ENCODE measurements around the gene GNG13.

Gene GNG13

DNA sequence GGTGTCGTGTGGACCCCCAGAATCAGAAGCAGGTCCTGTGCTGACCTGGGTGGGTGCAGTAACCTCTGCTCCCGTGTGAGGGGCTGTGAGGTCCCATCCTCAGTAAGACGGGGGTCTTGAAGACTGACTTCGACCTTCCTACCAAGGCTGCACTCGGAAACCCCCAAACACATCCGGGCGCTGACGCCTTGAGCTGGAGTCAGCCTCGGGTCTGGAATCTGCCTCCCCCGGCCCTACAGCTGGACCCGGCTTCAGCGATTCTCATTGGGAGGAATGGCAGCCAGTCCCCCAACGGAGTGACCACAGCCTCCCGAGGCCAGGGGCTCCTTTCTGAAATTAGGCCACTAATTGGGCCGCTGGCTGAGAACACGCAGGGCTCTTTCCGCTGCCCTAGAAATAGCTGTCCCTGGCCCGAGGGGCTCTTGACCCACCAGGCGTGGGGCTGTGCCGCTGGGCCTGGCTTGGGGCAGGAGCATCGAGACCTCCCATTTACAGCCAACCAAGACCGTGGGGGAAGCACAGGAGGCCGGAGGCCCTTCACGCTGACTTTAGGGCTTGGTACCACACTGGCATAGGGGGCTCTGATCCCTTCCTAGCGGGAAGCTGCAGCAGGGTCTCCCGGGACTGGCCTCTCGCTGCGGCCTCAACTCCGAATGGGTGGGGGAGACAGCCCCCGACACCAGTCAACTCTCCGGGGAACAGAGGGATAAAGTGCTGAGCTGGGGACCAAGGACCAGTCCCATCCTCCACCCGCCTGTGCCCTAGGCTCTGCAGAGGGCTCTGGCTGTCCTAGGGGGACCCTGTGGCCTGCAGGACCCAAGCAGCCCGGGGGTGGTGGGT is 2.6 kb upstream of the GNG13 start:
- no peak overlapping the region for H3K4me3 ChIP-seq (ENCODE audit: low read depth, low read length)
- TF ChIP-seq, protein P1, sequence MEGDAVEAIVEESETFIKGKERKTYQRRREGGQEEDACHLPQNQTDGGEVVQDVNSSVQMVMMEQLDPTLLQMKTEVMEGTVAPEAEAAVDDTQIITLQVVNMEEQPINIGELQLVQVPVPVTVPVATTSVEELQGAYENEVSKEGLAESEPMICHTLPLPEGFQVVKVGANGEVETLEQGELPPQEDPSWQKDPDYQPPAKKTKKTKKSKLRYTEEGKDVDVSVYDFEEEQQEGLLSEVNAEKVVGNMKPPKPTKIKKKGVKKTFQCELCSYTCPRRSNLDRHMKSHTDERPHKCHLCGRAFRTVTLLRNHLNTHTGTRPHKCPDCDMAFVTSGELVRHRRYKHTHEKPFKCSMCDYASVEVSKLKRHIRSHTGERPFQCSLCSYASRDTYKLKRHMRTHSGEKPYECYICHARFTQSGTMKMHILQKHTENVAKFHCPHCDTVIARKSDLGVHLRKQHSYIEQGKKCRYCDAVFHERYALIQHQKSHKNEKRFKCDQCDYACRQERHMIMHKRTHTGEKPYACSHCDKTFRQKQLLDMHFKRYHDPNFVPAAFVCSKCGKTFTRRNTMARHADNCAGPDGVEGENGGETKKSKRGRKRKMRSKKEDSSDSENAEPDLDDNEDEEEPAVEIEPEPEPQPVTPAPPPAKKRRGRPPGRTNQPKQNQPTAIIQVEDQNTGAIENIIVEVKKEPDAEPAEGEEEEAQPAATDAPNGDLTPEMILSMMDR (conservative IDR thresholded peaks at IDR 0.05; ENCODE audit: low read depth, low read length), result no peak
- DNase-seq (ENCODE audit: low read depth), result no peak

DNA sequence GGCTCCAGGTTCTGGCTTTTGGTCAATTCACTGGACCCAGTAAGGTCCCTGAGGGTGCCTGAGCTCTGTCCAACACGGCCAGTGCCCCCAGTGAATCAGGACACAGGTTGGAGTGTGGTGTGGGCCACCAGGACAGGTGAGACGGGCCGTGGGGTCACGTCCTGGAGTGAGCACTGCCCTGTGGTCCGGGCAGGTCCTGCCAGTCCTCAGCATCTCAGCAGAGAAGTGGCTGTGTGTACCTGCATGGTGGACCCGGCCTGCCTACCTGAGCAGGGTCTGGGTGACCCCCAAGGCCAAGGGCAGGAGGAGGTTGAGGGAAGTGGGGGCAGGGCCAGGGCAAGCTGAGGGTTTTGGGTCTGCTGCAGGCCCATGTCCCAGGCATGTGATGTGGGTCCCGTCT is 1.9 kb upstream of the GNG13 start:
- TF ChIP-seq, protein P1 (conservative IDR thresholded peaks at IDR 0.05; ENCODE audit: low read depth, low read length), result no peak

DNA sequence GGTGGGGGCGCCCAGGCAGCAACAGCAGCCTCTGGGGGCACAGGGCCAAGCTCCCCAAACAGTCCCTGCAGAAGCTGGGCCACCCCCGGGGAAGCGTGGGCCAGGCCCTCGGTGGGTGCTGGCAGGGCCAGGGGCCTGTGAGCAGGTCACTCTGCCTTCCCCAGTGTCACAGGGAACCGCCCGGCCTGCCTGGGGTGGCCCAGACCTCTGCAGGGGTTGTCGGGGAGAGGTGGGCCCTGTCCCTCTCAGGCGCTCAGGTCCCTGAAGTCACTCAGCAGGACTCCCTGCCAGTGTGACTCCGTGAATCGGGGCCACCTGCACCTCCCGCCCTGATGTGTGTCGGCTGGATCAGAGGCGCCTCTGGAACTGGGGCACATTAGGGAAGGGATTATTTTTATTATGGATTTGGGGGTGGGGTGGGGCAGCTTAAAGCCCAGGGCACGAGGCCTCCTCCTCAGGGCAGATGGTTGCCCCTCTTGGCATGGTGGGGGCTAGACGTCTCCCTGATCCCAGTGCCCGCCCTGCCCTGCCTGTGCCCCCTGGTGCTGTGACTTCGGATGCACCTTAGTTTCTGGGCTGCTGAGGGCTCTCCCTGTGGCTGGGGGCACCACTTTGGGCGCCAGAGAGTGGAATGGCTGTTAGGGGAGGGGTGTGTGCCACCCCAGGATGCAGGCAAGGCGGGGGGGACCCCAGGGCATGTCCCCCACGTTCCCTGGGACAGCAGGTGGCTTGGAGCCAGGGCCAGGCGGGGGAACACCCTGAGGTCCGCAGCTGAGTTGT is 1.2 kb upstream of the GNG13 start:
- no peak overlapping the region for H3K4me3 ChIP-seq (ENCODE audit: low read depth, low read length)
- no peak for DNase-seq (ENCODE audit: low read depth)
- TF ChIP-seq, protein P1 (conservative IDR thresholded peaks at IDR 0.05; ENCODE audit: low read depth, low read length), result no peak

More for the DNA sequence above, 1.9 kb upstream of the GNG13 start:
- H3K4me3 ChIP-seq (ENCODE audit: low read depth, low read length), result no peak overlapping the region
- no peak for DNase-seq (ENCODE audit: low read depth)

- TF ChIP-seq, protein P1 (conservative IDR thresholded peaks at IDR 0.05; ENCODE audit: low read depth, low read length), result no peak
- DNase-seq (ENCODE audit: low read depth), result no peak
- no peak overlapping the region for H3K4me3 ChIP-seq (ENCODE audit: low read depth, low read length)
These were observed 439 bp upstream of the GNG13 start for GRCh38 chr16:800834-801511.

DNA sequence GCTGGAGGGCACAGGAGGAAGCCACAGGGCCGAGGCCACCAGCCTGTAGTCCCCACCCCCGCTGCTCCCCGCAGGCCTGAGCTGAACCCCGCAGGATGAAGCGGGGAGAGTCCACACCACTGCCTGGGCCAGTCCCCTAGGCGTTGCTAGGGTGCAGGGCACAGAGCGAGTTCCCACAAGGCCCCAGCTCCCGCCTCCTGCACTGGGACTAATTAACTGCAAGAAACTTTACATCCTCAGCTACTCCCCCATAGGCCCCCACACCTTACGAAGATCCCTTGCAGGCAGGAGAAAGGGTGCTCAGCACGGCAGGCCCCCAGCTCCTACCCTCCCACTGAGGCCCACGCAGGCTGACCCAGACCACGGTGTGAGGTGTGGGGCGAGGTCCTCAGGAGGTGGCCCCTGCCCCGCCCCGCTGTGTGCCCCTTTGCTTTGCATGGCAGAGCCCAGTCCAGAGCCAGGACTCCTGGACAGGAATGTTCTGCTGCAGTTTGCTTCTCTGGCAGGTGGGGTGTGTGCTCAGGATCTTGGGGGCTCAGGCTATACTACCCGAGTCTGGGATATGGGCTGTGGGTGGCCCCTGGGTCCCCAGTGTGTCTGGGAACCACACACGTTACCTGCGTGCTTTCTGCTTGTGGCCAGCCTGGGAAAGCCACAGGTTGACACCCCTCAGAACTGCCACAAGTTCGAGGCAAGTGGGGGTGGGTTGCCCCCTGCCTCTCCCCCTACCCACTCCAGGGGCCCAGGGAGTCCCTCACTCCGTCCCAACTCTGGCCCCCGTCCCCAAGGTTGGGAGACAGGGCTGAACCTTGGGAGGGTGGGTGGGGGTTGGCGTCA is 1.2 kb downstream of the GNG13 start:
- H3K4me3 ChIP-seq (ENCODE audit: low read depth, low read length), result no peak overlapping the region
- DNase-seq (ENCODE audit: low read depth), result no peak

DNA sequence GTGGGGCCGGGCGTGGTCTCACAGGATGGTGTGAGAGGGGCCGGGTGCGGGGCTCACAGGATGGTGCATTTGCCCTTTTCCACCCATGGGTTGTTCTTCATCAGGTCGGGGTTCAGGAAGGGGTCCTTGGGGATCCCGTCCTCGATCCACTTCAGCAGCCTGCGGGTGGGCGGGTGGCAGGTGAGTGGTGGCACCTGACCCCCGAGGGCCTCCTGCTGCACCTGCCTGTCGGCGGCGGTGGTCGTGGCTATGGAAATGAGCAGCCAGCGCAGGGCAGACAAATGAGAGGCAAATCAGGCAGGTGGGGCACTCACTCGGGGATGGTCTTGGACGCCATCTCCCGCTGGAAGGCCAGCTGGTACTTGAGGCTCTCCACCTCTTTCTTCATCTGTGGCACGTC is 1.9 kb downstream of the GNG13 start:
- H3K4me3 ChIP-seq (ENCODE audit: low read depth, low read length), result no peak overlapping the region
- TF ChIP-seq, protein P1 (conservative IDR thresholded peaks at IDR 0.05; ENCODE audit: low read depth, low read length), result no peak
- DNase-seq (ENCODE audit: low read depth), result no peak

More for the DNA sequence above, 1.2 kb downstream of the GNG13 start:
- TF ChIP-seq, protein P1 (conservative IDR thresholded peaks at IDR 0.05; ENCODE audit: low read depth, low read length), result no peak

Measured in choroid plexus epithelial cell (primary cell).